COR-L47 (cell line): ENCODE measurements around the gene ARHGAP26.

Experiments
- DNase-seq: peaks from one replicate; lab custom pipeline; 2025; lab: John Stamatoyannopoulos, UW

Gene ARHGAP26

GRCh38 chr5:143063175-143063970, 293.2 kb downstream of the ARHGAP26 start:
- no peak for DNase-seq

GRCh38 chr5:143064218-143064641, 294.1 kb downstream of the ARHGAP26 start:
- DNase-seq, result no peak

- DNase-seq, result no peak
Observed at GRCh38 chr5:143064676-143065075, 294.5 kb downstream of the ARHGAP26 start.

GRCh38 chr5:143065185-143065965, 295.2 kb downstream of the ARHGAP26 start:
- no peak for DNase-seq

- DNase-seq, result no peak
Observed at GRCh38 chr5:143065996-143066522, 295.9 kb downstream of the ARHGAP26 start.

DNA sequence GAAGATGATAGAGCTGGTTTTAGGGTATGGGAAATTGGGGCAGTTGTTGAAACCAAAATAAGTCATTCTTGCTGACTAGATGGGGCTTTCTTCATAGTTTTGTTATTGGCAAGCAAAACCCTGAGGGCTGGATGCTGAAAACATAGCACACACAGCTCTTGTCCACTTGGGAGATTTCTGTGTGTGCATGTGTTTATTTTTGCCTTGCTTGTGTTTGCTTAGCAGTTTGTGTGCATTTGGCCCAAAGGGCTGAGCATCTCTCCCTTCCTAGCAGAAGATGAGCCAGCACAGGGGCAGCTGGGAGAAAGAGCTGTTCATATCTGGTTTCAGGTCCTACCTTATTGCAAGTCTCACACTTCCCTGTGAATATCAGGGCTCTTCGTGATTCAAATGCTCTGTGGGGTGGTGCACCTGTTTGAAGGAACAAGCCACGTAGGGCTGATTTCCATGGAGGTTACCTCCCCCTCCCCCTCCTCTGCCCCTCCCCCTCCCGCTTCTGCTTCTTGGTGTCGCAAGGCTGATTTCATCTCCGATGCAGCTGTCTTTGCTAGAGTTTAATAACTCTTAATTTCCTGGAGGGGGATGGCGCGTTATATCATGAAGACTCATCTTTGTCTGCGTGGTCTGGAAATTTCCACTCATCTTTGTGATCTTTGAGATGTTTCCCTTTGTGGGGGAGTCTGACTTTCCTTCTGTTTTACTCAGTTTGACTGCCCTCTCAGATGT, 296.5 kb downstream of the ARHGAP26 start:
- no peak for DNase-seq

DNA sequence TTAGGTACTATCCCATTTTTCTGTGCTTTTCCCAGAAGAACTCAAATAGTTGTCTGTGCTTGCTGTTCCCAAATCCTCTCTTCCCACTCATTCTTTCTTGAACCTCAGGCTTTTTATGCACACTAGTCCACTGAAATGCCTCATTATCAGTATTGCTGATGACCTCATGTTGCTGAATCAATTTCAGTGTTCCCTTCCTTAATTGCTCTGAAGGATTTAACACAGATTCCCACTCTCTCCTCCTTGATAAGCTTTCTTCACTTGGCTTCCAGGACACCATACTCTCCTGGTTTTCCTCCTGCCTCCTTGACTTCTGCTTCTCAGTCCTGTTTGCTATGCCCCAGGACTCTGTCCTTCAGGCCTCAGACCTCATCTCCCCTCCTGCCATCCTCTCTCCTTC, 298.5 kb downstream of the ARHGAP26 start:
- DNase-seq, result no peak

DNA sequence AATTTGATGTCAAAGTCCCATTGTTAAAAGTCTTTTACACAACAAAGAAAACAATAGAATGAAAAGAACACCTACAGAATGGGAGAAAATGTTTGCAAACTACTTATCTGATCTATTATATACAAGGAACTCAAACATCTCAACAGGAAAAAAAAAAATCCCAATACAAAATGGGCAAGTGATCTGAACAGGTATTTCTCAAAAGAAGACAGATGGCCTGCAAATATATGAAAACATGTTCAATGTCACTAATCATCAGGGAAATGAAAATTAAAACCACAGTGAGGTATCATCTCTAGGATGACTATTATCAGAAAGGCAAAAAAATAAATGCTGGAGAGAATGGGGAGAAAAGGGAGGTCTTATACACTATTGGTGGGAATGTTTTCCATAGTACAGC, 301.8 kb downstream of the ARHGAP26 start:
- DNase-seq, result no peak

GRCh38 chr5:143072734-143073133, 302.6 kb downstream of the ARHGAP26 start:
- DNase-seq, result no peak

DNA sequence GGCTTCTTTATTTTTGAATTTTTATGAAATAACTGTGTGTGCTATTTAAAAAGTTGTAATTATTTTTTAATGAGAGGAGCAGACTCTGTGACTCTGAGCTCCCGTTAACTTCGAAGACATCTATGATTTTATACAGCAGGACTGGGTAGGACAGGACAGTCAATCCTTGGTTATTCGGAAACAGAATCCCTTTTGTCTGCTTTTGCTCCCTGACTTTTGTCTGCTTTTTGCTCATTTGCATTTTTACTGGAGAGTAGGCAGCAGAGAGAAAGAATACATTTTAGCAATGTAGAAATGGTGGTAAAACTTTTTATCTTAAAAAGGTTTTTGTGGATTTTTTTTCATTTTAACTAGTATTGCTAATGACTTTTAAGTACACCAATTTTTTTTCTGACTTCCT, 303.6 kb downstream of the ARHGAP26 start:
- no peak for DNase-seq

- DNase-seq, result no peak
Observed at GRCh38 chr5:143074414-143074996, 304.3 kb downstream of the ARHGAP26 start.

GRCh38 chr5:143076377-143076776, 306.2 kb downstream of the ARHGAP26 start:
- no peak for DNase-seq

GRCh38 chr5:143077453-143078103, 307.4 kb downstream of the ARHGAP26 start:
- DNase-seq, result no peak

DNA sequence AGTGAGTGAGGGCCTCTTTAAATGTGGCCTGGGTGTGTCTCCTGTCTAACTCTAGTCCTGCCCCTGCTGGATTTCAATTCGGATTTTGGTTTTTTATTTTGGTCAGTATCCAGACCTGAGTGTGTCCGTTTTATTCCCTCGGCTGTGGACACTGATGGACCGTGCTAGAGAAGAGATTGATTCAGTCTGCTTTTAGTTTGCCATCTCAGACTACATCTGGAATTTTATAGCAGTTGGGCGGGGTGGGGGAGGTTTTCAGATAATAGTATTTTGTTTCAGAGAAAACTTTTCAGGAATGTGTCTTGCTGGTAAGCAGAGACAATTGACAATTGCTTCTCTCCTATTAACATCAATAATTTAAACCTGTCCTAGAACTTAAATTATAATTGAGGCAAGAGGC, 308.1 kb downstream of the ARHGAP26 start:
- no peak for DNase-seq

DNA sequence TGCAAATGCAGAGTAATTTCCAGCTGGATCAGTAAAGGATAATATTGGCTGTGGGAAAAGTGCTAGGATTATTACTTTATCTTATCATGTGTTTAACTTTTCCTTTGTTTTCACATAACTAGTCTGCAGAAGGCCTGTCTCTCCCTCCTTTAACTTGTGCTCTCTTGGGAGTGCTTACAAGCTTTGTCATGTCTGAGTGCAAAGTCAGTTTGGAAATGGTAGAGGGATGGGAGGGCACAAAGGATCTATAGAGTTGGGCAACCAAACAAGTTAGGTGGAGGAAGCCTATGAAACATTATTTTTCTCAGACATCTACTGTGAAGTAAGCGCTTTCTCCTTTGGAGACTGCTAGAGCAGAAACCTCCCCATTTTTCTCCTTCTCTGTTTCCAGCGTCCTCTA, 308.8 kb downstream of the ARHGAP26 start:
- DNase-seq, result no peak

DNA sequence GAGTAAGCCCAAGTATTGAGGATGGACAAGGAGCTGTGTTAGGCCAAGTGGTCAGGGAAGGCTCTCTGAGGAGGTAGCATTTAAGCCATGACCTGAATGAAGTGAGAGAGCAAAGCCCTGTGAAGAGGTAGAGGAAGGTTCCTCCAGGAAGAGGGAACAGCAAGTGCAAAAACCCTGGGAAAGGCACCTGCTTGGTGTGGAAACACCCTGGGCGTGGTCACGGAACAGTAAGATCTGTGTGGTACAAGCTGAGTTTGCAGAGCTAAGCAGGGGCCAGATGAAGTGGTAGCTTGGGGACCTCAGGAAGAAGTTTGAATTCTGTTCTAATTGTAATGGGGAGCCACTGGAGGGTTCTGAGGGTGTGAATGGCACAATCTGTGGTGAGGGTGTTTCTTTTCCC, 310.2 kb downstream of the ARHGAP26 start:
- no peak for DNase-seq

DNA sequence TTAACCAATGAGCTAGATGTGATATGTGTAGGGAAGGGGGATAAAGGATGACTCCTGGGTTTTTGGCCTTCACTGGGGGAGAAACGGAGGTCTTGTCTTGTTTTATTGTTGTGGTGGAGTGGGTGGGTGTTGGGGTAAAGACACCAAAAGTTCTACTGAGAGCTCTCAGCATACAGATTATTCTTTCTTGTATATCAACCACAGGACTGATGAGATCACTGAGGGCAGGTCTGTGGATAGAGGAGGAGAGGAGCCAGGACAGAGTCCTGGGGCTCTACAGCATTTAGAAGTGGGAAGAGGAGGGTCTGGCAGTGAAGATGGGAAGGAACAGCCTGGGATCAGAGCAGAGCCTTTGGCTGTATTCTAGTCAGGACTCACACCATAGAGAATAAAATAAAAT, 310.8 kb downstream of the ARHGAP26 start:
- DNase-seq, result no peak

DNA sequence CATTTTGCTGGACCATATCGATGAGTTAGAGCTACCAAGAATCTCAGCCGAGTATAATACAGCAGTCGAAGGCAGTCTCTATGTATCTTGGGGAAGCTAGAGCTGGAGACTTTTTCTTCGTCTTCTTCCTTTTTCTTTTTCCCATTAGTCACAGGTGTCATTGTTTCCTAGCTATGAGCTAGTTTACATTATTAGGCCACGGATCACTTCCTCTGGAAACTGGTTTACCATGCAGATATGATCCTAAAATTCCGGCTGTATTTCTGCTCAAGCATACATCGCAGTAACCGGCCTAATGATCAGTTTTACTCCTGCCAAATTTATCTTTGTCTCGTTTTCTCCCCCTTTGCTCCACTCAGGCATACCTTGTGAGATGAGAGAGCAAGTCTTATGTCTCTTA, 312.8 kb downstream of the ARHGAP26 start:
- DNase-seq, result no peak

DNA sequence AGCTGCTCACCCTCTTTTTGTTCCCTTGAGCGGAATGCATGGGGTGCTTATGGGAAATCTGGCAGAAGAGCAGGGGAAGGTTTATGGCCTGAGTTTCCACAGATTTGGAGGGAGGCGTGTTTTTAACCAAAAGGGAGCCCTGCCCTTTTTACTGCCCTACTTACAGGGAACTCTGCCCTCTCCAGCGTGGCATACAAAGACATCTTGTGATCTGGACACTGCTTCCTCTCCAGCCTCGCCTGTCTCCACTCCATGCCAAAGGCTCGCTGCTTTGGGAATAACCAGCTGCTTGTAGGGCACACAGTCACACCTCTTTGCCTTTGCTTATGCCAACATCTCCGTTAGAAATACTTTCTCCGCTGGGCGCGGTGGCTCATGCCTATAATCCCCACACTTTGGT, 314.2 kb downstream of the ARHGAP26 start:
- DNase-seq, result no peak

GRCh38 chr5:143085319-143085917, 315.2 kb downstream of the ARHGAP26 start:
- DNase-seq, result no peak

GRCh38 chr5:143086546-143086907, 316.4 kb downstream of the ARHGAP26 start:
- no peak for DNase-seq
